OCI-LY3 (cell line): ENCODE data around the gene TM4SF20.

Experiments used
- CTCF ChIP-seq: fragments of 200-600, 300-600 bp; sonication (generic); IDR thresholded peaks from 2 replicates; pipeline ENCODE4 v1.5.1; 2014; ENCODE audit warnings: antibody characterized with exemption, low read length, low read depth
- EZH2phosphoT487 ChIP-seq: fragments of 200-600 bp; shearing (Covaris generic); IDR thresholded peaks from 2 replicates; pipeline ENCODE4 v1.6.1; 2018; ENCODE audit warnings: antibody characterized with exemption, mixed run types, low read depth

GRCh38 chr2:227378371-227378782 is 729 bp downstream of the TM4SF20 start:
- TF ChIP-seq CTCF (no peak), EZH2phosphoT487 (no peak)
